ENCODE data around the gene DUSP5. TPM values are rescaled to one million over a fixed set of nuclear protein-coding genes. Genes with fewer than 3 reads are reported as not detected.

The DUSP5 gene
- total RNA-seq, 4 donors from 2014 or later: 12.4 to 27.9 (median 23.6) TPM

- Histone ChIP-seq H3K4me3 (no peak overlapping the region), H3K9me3 (no peaks in the 10 kb centered on the region), H3K36me3 (no peaks in the 10 kb centered on the region), H3K27me3 (peaks cover 0 to 15% of the 10 kb centered on the region in 2 donors), H3K27ac (no peak overlapping the region), H3K4me1 (no peaks in the 10 kb centered on the region)
- DNase-seq (ENCODE audit: low spot score in 2 of 2): no peak
- 92 to 94% methylated on average over 8 of the region's 8 CpGs for WGBS, 2 donors
- TF ChIP-seq POLR2A (IDR thresholded peaks at IDR 0.05): no peak
Measured at GRCh38 chr10:110560012-110560411, 62.3 kb downstream of the DUSP5 start.

Other genes with a start within 250 kb of the DUSP5 start
- gene SMNDC1, start 193.0 kb upstream of the DUSP5 start, total RNA-seq: 10 to 100 TPM; 11.4 to 21.0 (median 15.3) TPM
- gene SMC3, start 69.8 kb downstream of the DUSP5 start, total RNA-seq: 10 to 100 TPM; 31.0 to 41.4 (median 33.4) TPM
- gene RBM20, start 146.4 kb downstream of the DUSP5 start, total RNA-seq: 1 to 10 TPM; 1.3 to 8.7 (median 2.7) TPM

Data from tibial nerve (tissue), 4 donors.